GM19328 (cell line): Measurements from ENCODE around the gene ESR2.

ENCODE experiments used
- ATAC-seq: cut with Tn5 transposase; IDR thresholded peaks from one replicate; pipeline ENCODE4 v1.9.1; 2021; ENCODE audit warnings: mild to moderate bottlenecking, moderate library complexity; ENCODE audit not compliant: unreplicated experiment

ESR2 gene

GRCh38 chr14:64266239-64266638 lies 27.9 kb downstream of the ESR2 start:
- ATAC-seq: no peak

GRCh38 chr14:64265222-64265621 lies 28.9 kb downstream of the ESR2 start:
- no peak for ATAC-seq

- no peak for ATAC-seq
Measured at GRCh38 chr14:64260418-64260817, 33.8 kb downstream of the ESR2 start.

- no peak for ATAC-seq
Measured at GRCh38 chr14:64255756-64256155, 38.4 kb downstream of the ESR2 start.

GRCh38 chr14:64253672-64254071 lies 40.5 kb downstream of the ESR2 start:
- ATAC-seq: no peak

- ATAC-seq: no peak
Measured at GRCh38 chr14:64249363-64249762, 44.8 kb downstream of the ESR2 start.

GRCh38 chr14:64248689-64249088 lies 45.5 kb downstream of the ESR2 start:
- ATAC-seq: no peak

- no peak for ATAC-seq
Measured at GRCh38 chr14:64247195-64247594, 47.0 kb downstream of the ESR2 start.

GRCh38 chr14:64246688-64247087 lies 47.5 kb downstream of the ESR2 start:
- no peak for ATAC-seq

- no peak for ATAC-seq
Measured at GRCh38 chr14:64245491-64245890, 48.7 kb downstream of the ESR2 start.

GRCh38 chr14:64244279-64244678 lies 49.9 kb downstream of the ESR2 start:
- ATAC-seq: no peak

GRCh38 chr14:64238631-64239030 lies 55.5 kb downstream of the ESR2 start:
- no peak for ATAC-seq

GRCh38 chr14:64238049-64238448 lies 56.1 kb downstream of the ESR2 start:
- no peak for ATAC-seq

GRCh38 chr14:64235652-64236640 lies 58.2 kb downstream of the ESR2 start:
- ATAC-seq: peak; percentile 64

GRCh38 chr14:64234877-64235651 lies 59.1 kb downstream of the ESR2 start:
- ATAC-seq: no peak

GRCh38 chr14:64233531-64234190 lies 60.5 kb downstream of the ESR2 start:
- no peak for ATAC-seq

GRCh38 chr14:64232944-64233343 lies 61.2 kb downstream of the ESR2 start:
- no peak for ATAC-seq

- ATAC-seq: no peak
Measured at GRCh38 chr14:64232095-64232838, 61.9 kb downstream of the ESR2 start.

- ATAC-seq: no peak
Measured at GRCh38 chr14:64229489-64229888, 64.7 kb downstream of the ESR2 start.

GRCh38 chr14:64227856-64228255 lies 66.3 kb downstream of the ESR2 start:
- no peak for ATAC-seq
